ENCODE results near the gene SIN3B.

GRCh38 chr19:16901491-16902175, 72.4 kb downstream of the SIN3B start:
- TF ChIP-seq MYNN (CRISPR knock-in tag; IDR thresholded peaks at IDR 0.05; ENCODE audit: low read depth) (no peak), CTCF (CRISPR knock-in tag; IDR thresholded peaks at IDR 0.05) (no peak)
